Activated gamma-delta T cell treated with Interleukin-2 at 50 U/mL for 16 hours (primary cell): ENCODE data around the gene AQP3.
"Not testable (repeated sequence)": the region's sequence is repeated elsewhere in the genome, so short reads cannot be mapped to it uniquely, and the experiment has no call there.

Experiments
- DNase-seq: peaks from one replicate; pipeline ENCODE4 v3.0.0-alpha.2; 2020

AQP3 gene

GRCh38 chr9:33439731-33440130 is 7.7 kb downstream of the AQP3 start:
- no peak for DNase-seq

GRCh38 chr9:33438926-33439680 is 8.3 kb downstream of the AQP3 start:
- no peak for DNase-seq

DNA sequence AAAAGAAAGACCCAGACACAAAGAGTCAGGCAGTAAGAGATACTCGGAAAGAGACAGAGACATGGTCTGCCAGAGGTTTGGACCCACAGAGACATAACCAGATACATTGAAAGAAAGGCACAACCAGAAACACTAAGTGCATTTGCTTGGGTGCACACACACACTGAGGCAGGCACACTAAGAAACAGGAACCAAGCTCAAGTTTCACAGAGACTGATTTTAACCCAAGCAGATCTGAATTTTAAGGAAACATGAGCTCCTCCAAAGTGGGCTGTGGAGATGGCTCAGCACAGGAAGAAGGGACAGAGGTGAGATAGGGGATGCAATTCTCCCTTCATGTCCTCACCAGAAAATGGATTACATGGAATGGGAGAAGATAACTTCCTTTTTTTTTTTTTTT is 9.5 kb downstream of the AQP3 start:
- DNase-seq, result no peak

DNA sequence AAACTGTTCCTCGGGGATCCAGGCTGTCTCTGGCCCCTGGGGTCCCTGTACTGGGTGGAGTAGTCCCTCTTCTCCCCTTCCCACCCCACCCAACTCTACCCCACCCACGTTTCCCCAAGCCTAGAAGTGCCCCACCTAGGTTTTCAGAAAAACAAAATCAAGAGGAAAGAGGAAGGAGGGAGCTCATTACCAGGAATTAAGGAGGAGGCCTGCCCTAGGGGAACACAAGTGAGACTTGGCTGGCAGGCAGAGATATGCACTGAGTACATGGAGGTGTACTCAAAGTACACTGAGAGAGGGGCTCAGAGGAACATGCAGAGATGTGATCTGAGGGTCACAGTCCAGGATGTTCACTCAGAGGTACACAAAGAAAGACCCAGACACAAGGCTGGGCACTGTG is 10.2 kb downstream of the AQP3 start:
- DNase-seq, result no peak

DNA sequence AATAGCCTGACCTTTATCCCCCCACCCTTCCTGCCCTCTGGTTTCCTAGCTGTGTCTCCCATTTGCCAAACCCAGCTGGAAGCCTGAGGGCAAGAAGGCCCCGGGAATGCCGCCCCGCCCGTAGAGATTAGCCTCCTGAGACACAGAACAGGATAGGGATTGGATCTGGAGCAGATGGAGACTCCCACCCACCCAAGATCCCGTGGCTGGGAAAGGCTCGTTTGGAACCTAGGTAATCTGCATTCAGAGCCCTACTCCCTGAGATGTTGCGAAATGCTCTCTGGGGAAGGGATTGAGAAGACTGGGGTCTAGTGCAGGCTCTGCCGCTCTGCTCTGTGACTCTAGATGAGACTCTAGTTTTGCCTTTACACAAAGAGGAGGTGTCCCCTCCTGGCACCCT is 10.9 kb downstream of the AQP3 start:
- no peak for DNase-seq

- DNase-seq, result no peak
These were observed 11.5 kb downstream of the AQP3 start for GRCh38 chr9:33435821-33436277.

DNA sequence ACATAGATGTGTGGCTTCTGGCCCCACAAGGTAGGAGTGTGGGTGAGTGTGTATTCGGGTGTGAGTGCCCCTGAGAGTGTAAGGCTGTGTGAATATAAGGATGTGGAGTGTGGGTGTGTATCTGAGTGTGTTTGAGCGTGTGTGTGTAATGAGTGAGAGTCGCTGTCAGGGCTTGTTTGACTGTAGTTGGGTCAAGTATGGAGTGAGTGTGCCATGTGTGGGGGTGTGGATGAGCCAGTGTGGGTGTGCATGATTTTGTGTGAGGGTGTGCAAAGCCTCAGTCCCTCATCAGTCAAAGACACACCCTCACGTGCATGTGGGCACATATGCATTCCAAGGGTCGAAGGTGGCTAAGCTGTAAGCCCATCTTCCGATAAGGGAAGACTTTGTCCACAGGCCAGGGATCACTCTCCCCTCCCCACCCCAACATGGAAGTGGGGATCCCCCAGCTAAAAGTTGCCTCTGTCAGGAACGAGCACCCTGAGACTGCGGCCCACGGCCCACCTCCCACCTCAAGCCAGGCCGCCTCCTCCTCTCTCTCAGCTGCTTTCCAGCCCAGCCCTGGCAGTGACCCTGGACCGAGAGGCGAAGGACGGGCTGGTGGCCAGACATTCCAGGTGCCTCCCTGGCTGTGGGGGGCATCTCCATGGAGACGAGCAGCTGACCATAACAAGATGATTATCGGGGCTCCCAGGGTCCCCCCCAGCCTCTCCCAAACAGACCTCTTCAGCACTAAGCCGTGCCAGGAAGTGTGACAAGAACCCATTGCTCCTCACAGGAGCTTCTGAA is 12.9 kb downstream of the AQP3 start:
- DNase-seq, result no peak

GRCh38 chr9:33433871-33434270 is 13.5 kb downstream of the AQP3 start:
- no peak for DNase-seq

- DNase-seq, result no peak
These were observed 16.0 kb downstream of the AQP3 start for GRCh38 chr9:33431420-33431819.

- DNase-seq, result no peak
These were observed 16.5 kb downstream of the AQP3 start for GRCh38 chr9:33430942-33431341.

GRCh38 chr9:33429256-33429985 is 18.0 kb downstream of the AQP3 start:
- DNase-seq, result no peak

- no peak for DNase-seq
These were observed 20.5 kb downstream of the AQP3 start for GRCh38 chr9:33426843-33427293.

DNA sequence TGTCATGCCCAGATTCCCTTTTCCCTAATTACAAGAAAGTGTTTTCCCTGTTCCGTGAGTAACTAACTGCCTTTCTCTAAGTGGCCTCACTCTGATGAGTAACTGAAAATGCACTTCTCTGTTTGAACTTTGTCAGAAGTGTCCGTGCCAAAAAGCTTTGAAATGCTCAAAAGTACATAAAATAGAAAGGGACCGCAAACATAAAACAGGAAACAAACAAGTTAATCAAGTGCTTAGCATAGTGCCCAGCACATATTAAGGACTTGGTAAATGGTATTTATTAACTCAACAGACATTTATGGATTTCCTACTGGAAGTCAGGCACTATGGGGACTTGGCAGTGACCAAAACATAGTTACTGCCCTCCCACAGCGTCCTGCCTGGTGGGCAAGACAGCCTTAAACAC is 22.3 kb downstream of the AQP3 start:
- DNase-seq, result no peak

DNA sequence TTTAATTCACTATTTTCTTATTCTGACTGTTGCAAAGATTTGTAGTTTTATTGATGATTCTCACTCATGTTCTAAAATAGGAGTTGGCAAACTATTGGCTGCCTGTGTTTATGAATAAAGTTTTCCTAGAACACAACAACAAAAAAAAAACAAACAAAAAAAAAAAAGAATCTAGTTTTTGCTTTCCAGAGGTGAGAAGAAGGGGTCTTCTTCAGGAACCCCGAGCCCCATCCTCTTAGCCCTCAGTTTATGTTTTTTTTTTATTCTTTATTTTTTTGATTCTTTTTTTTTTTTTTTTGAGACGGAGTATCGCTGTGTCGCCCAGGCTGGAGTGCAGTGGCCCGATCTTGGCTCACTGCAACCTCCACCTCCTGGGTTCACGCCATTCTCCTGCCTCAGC is 22.9 kb downstream of the AQP3 start:
- not testable (repeated sequence) for DNase-seq

GRCh38 chr9:33424043-33424442 is 23.4 kb downstream of the AQP3 start:
- not testable (repeated sequence) for DNase-seq

DNA sequence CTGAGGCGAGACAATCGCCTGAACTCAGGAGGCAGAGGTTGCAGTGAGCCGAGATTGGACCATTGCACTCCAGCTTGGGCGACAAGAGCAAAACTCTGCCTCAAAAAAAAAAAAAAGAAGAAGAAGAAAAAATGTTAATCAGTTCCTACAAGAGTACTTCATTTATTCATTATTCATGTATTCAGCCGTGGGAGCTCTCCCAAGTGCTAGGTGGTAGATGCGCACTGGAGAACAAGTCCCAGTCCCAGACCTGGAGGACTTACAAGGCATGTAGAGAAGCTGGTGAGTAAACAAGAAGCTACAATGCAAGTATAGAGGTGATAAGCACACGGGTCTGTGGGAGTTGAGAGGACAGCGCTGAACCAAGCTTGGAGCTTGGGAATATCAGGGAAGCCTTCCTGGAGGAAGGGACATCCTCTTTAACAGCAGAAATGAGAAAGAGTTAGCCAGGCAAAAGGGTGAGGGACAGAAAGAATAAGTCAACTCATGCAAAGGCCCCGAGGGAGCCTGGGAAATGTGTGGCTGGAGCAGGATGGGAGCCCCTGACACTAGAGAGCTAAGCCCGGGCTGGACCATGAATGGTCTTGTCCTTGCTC is 27.6 kb downstream of the AQP3 start:
- no peak for DNase-seq

- DNase-seq, result no peak
These were observed 29.3 kb downstream of the AQP3 start for GRCh38 chr9:33418090-33418489.

- peak; percentile 55 for DNase-seq
These were observed 30.4 kb downstream of the AQP3 start for GRCh38 chr9:33416996-33417395.

DNA sequence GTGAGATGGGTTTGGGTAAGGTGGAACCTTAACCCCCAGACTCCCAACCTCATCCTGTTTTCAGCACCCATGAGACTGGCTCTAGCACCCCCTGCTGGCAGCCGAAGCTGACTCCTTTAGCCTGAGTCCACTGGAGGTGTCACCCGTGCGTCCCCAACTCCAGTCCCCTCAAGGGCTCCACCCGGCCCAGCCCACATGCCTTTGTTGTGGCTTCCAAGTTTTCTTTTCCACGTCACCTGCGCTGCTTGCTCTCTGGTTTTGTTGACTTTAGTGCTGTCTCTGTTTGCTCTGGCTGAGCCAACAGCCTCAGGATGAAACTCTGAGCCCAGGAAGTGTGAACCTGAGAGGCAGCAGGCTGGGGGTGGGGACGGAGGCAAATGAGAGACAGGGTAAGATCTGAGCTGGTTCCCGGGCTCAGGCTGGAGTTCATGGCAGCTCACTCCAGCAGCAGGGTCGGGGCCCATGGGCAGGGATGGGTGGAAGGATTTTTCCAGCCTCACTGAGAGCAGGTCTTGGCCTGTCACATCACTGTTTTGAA is 31.8 kb downstream of the AQP3 start:
- DNase-seq, result peak; percentile 89

DNA sequence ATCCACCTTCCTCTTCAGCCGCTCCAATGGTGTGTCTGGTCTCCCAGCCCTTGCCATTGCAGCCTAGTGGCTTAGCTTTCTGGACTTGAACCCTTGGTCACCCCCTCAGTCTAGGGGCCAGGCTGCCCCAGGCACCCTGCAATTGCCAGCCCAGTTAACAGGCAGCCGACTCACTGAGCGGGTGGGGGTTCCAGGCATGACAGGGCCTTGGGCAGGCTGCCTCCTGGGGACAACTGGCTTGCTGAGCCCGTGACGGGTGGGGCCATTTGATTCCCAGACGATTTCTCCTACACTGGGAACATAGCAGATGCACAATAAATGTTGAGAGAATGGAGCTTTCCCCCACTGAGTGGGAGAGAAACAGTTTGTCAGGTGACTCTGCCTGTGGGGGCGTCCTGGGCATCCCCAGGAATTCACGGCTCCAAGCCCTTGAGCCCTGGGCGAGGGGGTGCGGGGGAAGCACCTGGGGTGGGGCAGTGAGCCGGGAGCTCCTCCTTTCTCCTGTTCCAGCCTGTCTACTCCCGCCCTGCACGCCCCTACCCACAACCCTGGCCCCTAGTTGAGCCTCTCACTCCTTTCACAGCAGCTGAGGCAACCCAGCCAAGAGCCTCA is 32.4 kb downstream of the AQP3 start:
- no peak for DNase-seq

DNA sequence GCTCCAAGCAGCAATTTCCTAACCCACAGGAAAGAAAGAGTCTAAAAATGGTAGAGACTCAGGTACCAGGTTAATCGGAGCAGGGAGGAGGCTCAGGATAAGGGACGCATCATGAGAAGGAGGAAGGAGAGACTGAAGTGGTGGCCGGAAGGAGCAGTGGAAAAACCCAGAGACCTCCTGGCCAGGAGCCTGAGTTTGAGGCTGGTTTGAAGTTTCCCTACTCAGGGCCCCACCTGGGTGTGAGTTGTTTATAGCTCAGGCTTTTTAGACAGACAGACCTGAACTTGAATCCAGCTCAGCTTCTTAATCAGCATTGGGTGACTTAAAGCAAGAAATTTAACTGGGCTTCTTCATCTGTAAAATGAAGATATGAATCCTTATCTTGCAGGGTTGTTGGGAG is 33.1 kb downstream of the AQP3 start:
- DNase-seq, result no peak

DNA sequence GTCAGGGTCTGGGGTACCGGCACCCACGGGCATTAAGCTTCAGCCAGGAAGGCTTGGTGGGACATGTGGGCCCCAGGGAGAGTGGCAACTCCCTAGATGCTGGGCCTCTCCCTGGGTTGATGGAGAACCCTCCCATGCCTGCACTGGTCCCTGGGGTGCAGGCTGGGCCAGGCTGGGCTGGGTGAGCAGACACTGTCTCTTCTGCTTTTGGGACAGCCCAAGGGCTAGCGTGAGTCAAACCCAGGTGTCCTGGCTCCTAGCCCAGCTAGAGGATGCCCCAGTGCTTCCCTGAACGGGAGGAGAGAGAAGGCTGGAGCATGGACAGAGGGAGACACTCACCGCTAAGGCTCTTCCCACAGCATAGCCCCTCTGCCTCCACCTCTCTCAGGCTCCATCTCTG is 39.3 kb downstream of the AQP3 start:
- DNase-seq, result no peak
